ENCODE results near the gene SPATA6.
"Not testable (repeated sequence)": the region's sequence is repeated elsewhere in the genome, so short reads cannot be mapped to it uniquely, and the experiment has no call there.

The SPATA6 gene

GRCh38 chr1:48450505-48450904 lies 21.5 kb downstream of the SPATA6 start:
- no peak for DNase-seq

- DNase-seq: no peak
Observed at GRCh38 chr1:48448932-48449331, 23.1 kb downstream of the SPATA6 start.

DNA sequence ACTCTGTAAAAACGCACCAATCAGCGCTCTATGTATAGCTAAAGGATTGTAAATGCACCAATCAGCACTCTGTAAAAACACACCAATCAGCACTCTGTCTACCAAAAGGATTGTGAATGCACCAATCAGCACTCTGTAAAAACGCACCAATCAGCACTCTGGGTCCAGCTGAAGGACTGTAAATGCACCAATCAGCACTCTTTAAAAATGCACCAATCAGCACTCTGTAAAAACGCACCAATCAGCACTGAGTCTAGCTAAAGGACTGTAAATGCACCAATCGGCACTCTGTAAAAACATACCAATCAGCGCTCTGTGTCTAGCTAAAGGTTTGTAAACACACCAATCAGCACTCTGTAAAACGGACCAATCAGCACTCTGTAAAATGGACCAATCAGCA lies 27.8 kb downstream of the SPATA6 start:
- not testable (repeated sequence) for DNase-seq

- DNase-seq: peak; percentile 79
Observed at GRCh38 chr1:48442864-48443619, 29.0 kb downstream of the SPATA6 start.

GRCh38 chr1:48440786-48441185 lies 31.2 kb downstream of the SPATA6 start:
- not testable (repeated sequence) for DNase-seq

- no peak for DNase-seq
Observed at GRCh38 chr1:48439380-48439779, 32.6 kb downstream of the SPATA6 start.

GRCh38 chr1:48437379-48437778 lies 34.6 kb downstream of the SPATA6 start:
- not testable (repeated sequence) for DNase-seq

DNA sequence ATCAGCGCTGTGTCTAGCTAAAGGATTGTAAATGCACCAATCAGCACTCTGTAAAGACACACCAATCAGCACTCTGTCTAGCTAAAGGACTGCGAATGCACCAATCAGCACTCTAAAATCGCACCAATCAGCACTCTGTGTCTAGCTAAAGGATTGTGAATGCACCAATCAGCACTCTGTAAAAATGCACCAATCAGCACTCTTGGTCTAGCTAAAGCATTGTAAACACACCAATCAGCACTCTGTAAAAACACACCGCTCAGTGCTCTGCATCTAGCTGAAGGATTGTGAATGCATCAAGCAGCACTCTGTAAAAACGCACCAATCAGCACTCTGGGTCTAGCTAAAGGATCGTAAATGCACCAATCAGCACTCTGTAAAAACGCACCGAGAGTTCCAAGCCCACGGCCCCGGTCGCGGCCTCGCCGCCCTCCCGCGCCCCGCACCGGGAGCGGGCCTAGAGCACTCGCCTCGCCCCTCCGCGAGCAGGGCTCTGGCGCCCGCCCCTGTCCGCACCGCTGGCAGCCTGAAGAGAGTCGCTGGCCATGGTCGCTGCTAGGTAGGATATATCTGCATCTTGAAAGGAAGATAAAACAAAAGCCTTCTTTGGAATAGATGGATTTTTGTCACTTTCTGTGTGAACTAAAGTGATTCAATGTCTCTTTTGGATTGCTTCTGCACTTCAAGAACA lies 36.5 kb downstream of the SPATA6 start:
- not testable (repeated sequence) for DNase-seq

GRCh38 chr1:48430832-48431231 lies 41.2 kb downstream of the SPATA6 start:
- no peak for DNase-seq

DNA sequence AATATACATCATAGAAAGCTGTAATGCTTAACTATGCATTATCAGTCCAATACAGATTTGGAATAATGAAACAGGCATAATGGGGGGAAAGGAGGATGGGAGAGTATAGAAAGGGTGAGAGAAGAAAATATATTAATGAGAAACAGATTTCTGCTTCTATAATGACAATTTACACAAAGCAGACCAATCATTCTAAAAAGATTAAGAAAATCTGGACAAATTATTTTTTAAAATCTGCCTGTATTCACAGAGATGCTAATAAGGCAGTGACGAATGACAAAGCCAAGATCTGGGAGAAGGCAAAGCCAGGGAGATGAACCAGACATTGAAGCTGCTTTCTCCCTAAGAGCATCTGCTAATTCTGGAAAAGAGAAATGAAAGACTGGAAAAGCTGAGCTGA lies 50.0 kb downstream of the SPATA6 start:
- no peak for DNase-seq

DNA sequence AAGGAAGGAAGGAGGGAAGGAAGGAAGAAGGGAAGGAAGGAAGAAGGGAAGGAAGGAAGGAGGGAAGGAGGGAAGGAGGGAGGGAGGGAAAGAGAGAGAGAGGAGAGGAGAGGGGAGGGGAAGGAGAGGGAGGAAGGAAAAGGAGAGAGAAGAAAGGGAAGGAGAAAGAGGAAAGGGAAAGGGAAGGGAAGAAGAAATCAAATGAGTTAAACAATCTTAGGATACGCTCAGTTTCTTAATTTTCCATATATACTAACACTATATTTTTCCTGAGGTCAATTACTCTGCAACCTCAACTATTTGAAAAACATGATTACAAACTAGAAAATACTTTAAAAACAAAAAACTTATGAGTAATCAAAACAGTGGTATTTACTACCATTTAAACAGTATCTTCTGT lies 53.3 kb downstream of the SPATA6 start:
- no peak for DNase-seq

DNA sequence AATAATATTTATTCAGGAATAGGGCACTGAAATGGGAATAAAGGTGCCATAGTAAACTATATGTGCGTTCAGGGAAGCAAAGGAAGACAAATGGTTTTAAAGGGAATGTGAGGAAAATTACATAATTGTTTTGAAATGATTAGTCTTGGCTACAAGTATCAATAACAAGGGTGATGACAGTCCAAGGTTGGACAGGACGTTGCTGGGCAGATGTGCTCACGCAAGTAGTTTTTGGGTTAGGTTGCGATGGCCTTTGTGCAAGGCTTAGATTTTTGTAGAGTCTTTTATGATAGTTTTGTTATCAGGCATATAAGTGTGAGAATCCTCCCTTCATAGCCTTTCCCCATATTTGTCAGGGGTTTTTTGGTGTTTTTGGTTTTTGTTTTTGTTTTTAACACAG lies 57.0 kb downstream of the SPATA6 start:
- no peak for DNase-seq

GRCh38 chr1:48414264-48414663 lies 57.7 kb downstream of the SPATA6 start:
- DNase-seq: no peak

GRCh38 chr1:48405940-48406339 lies 66.1 kb downstream of the SPATA6 start:
- DNase-seq: no peak

GRCh38 chr1:48405400-48405799 lies 66.6 kb downstream of the SPATA6 start:
- no peak for DNase-seq

GRCh38 chr1:48402599-48402998 lies 69.4 kb downstream of the SPATA6 start:
- DNase-seq: no peak

GRCh38 chr1:48396208-48396607 lies 75.8 kb downstream of the SPATA6 start:
- no peak for DNase-seq

- DNase-seq: no peak
Observed at GRCh38 chr1:48391926-48392325, 80.1 kb downstream of the SPATA6 start.

DNA sequence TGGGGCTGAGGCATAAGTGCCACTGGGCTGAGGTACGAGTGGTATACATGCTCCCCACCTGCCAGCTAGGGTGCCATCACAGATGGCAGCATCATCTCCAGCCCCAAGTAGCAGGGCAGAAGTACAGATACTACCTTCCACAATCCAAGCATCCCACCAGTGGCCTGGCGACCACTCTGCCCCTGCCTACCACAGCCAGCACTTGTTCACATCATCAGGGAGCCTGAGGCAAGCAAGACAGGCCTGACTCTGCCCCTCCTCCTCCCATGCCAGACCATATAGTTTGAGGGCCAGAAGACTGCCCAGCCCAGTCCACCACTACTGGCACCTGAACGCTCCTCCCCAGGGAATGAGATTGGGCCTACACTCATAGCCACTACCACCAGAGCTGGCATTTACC lies 84.6 kb downstream of the SPATA6 start:
- no peak for DNase-seq

GRCh38 chr1:48374785-48375184 lies 97.2 kb downstream of the SPATA6 start:
- DNase-seq: no peak

- no peak for DNase-seq
Observed at GRCh38 chr1:48371598-48371997, 100.4 kb downstream of the SPATA6 start.

GRCh38 chr1:48362901-48363300 lies 109.1 kb downstream of the SPATA6 start:
- no peak for DNase-seq

- no peak for DNase-seq
Observed at GRCh38 chr1:48356901-48357300, 115.1 kb downstream of the SPATA6 start.

DNA sequence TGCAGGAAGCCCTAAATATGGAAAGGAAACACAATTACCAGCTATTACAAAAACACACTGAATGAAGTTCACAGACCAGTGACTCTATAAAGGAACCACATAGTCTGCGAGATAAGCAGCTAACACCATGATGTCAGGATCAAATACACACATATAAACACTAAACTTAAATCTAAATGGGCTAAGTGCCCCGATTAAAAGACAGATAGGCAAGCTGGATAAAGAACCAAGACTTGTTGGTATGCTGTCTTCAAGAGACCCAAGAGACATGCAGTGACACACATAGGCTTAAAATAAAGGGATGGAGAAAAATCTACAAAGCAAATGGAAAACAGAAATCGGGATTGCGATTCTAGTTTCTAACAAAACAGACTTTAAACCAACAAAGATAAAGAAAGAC lies 127.6 kb downstream of the SPATA6 start:
- no peak for DNase-seq

DNA sequence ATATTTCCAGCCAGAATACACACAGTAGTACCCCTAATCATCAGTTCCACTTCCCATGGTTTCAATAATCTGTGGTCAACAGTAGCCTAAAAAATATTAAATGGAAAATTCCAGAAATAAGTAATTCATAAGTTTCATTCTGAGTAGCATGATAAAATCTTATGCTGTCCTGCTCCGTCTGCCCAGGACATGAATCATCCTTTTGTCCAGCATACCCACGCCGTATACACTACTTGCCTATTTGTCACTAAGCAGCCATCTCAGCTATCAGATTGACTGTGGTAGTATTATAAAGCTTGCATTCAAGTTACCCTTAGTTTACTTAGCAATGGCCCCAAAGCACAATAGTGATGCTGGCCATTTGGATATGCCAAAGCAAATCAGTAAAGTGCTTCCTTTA lies 130.8 kb downstream of the SPATA6 start:
- no peak for DNase-seq
